HepG2 (cell line): ENCODE measurements around the gene CHADL. TPM values are rescaled to one million over a fixed set of nuclear protein-coding genes. Genes with fewer than 3 reads are reported as not detected.

Source experiments
- ATAC-seq: fragments of 200-7000 bp; cut with Tn5 transposase; 3 replicates; pipeline ENCODE4 v1.9.1; 2020; ENCODE audit warnings: mild to moderate bottlenecking, moderate library complexity
- BruUV-seq: library from RNA; stranded (reverse); fragments of 400-500 nt; replicated peaks from 2 replicates; lab custom pipeline; 2021; lab: Mats Ljungman, UMichigan
- CTCF ChIA-PET: fragments of 300-600 bp; formaldehyde crosslinking; extraction: SDS; loops from one replicate; lab custom pipeline; 2021; ENCODE audit warnings: low total read pairs, inconsistent platforms, low intra/inter-chr PET ratio; lab: Yijun Ruan, JAX
- POLR2A ChIA-PET: fragments of 350-600 bp; sonication (Branson Sonifier 250); formaldehyde crosslinking; loops from one replicate; lab custom pipeline; 2020; ENCODE audit warnings: antibody characterized with exemption, inconsistent platforms; lab: Yijun Ruan, JAX
- DNase-seq: peaks from one replicate; pipeline ENCODE4 v3.0.0-alpha.2; 2015; ENCODE audit warnings: low spot score
- FAIRE-seq: peaks from 3 replicates; lab custom pipeline; 2011; peaks lifted over from hg19 to GRCh38; lab: Jason Lieb, UNC
- H2AFZ ChIP-seq: one replicate; pipeline ENCODE4 v1.6.1; 2011; ENCODE audit warnings: low read length, inconsistent platforms
- H3K27ac ChIP-seq: fragments of 300-600 bp; 3 replicates; pipeline ENCODE4 v1.8.0; 2011; ENCODE audit warnings: mixed run types, mild to moderate bottlenecking, mixed read lengths, low read length, inconsistent platforms; ENCODE audit not compliant: insufficient read depth; ENCODE audit errors: extremely low read length
- H3K27me3 ChIP-seq, 2 experiments: fragments of 200-600 bp in 1 of 2; 2 replicates in 1 of 2; 3 replicates in 1 of 2; pipeline versions ENCODE4 v1.6.0 to v1.8.0; 2011; ENCODE audit warnings: low read length in 2 of 2, mild to moderate bottlenecking in 2 of 2, moderate library complexity in 2 of 2, inconsistent platforms in 1 of 2; ENCODE audit not compliant: insufficient read depth in 2 of 2, control insufficient read depth in 1 of 2
- H3K36me3 ChIP-seq, 2 experiments: fragments of 200-600 bp in 1 of 2; replicated peaks in 1 of 2; 2 replicates in 1 of 2; 3 replicates in 1 of 2; pipeline versions ENCODE4 v1.5.1 to v1.8.0; 2011; ENCODE audit warnings: low read length in 2 of 2, inconsistent platforms in 1 of 2; ENCODE audit not compliant: insufficient read depth in 2 of 2, control insufficient read depth in 1 of 2
- H3K4me1 ChIP-seq: 2 replicates; pipeline ENCODE4 v1.5.1; 2012; ENCODE audit warnings: low read length, inconsistent platforms; ENCODE audit not compliant: insufficient read depth
- H3K4me2 ChIP-seq: 2 replicates; pipeline ENCODE4 v1.6.0; 2011; ENCODE audit warnings: low read depth, low read length, inconsistent platforms
- H3K4me3 ChIP-seq, 3 experiments: fragments of 200-600 bp in 1 of 3; sonication (generic), shearing (Covaris generic) in 1 of 3; replicated peaks in 1 of 3; 2 replicates each; pipeline ENCODE4 v1.5.1; 2011 to 2016; ENCODE audit warnings: low read length in 3 of 3, inconsistent platforms in 2 of 3, low read depth in 2 of 3, mild to moderate bottlenecking in 2 of 3, control low read depth in 1 of 3, mixed read lengths in 1 of 3; ENCODE audit not compliant: insufficient read depth in 1 of 3
- H3K79me2 ChIP-seq: one replicate; pipeline ENCODE4 v1.6.1; 2011; ENCODE audit warnings: low read length, inconsistent platforms; ENCODE audit not compliant: insufficient read depth
- H3K9ac ChIP-seq: 2 replicates; pipeline ENCODE4 v1.6.0; 2011; ENCODE audit warnings: mild to moderate bottlenecking, low read depth, low read length, inconsistent platforms; ENCODE audit not compliant: insufficient read depth
- H3K9me3 ChIP-seq: 2 replicates; pipeline ENCODE4 v1.5.1; 2012; ENCODE audit warnings: mild to moderate bottlenecking, low read length
- H4K20me1 ChIP-seq: 2 replicates; pipeline ENCODE4 v1.6.0; 2011; ENCODE audit warnings: inconsistent platforms, mild to moderate bottlenecking, low read length, moderate library complexity; ENCODE audit not compliant: insufficient read depth
- CHD4 ChIP-seq: fragments of 200-600 bp; sonication (generic); IDR thresholded peaks from 2 replicates; pipeline ENCODE4 v1.7.0; 2017; ENCODE audit warnings: mild to moderate bottlenecking, low read length, borderline replicate concordance
- GABPA ChIP-seq, 2 experiments: IDR thresholded peaks; 2 replicates each; pipeline ENCODE4 v1.6.1; 2011 to 2016; ENCODE audit warnings: low read depth in 2 of 2, low read length in 1 of 2, missing biosample characterization in 1 of 2, missing genetic modification characterization in 1 of 2
- KDM4B ChIP-seq: sonication (generic); formaldehyde crosslinking; IDR thresholded peaks from 2 replicates; pipeline ENCODE4 v1.4.0; 2020; ENCODE audit warnings: missing genetic modification reagents
- RNF219 ChIP-seq: sonication (generic); formaldehyde crosslinking; IDR thresholded peaks from 2 replicates; pipeline ENCODE4 v1.5.0; 2020; ENCODE audit warnings: mild to moderate bottlenecking, missing genetic modification reagents
- SMC3 ChIP-seq: IDR thresholded peaks from 2 replicates; pipeline ENCODE4 v1.6.1; 2011; ENCODE audit warnings: low read length, improper control_type of control experiment
- STAT6 ChIP-seq: sonication (generic); formaldehyde crosslinking; IDR thresholded peaks from 2 replicates; pipeline ENCODE4 v1.4.0; 2020; ENCODE audit warnings: missing genetic modification reagents, mild to moderate bottlenecking, borderline replicate concordance
- ZMYM2 ChIP-seq: sonication (generic); formaldehyde crosslinking; IDR thresholded peaks from 2 replicates; pipeline ENCODE4 v1.8.0; 2022; ENCODE audit warnings: mild to moderate bottlenecking, missing genetic modification reagents
- ZNF230 ChIP-seq: sonication (generic); formaldehyde crosslinking; IDR thresholded peaks from 2 replicates; pipeline ENCODE4 v1.4.0; 2020; ENCODE audit warnings: mild to moderate bottlenecking, missing genetic modification reagents
- ZNF280B ChIP-seq: sonication (generic); formaldehyde crosslinking; IDR thresholded peaks from 2 replicates; pipeline ENCODE4 v1.5.0; 2020; ENCODE audit warnings: missing genetic modification reagents, mild to moderate bottlenecking, borderline replicate concordance
- ZNF775 ChIP-seq: sonication (generic); formaldehyde crosslinking; IDR thresholded peaks from 2 replicates; pipeline ENCODE4 v1.4.0; 2020; ENCODE audit warnings: missing genetic modification reagents, mild to moderate bottlenecking, moderate library complexity, borderline replicate concordance
- ZNF891 ChIP-seq: sonication (generic); formaldehyde crosslinking; IDR thresholded peaks from 2 replicates; pipeline ENCODE4 v1.5.0; 2020; ENCODE audit warnings: mild to moderate bottlenecking, missing genetic modification reagents
- ZSCAN20 ChIP-seq: sonication (generic); formaldehyde crosslinking; IDR thresholded peaks from 2 replicates; pipeline ENCODE4 v1.4.0; 2020; ENCODE audit warnings: missing genetic modification reagents, mild to moderate bottlenecking, borderline replicate concordance
- WGBS: methylation state at CpG from one replicate; pipeline ENCODE4 v1.1.6; 2017; ENCODE audit warnings: low lambda C conversion rate; 5-methylcytosine and 5-hydroxymethylcytosine counted together
- in situ Hi-C: cut with HindIII; loops from 2 replicates; pipeline ENCODE4 v1.10.0; 2017; ENCODE audit warnings: low pct_unique_long_range_greater_than_20kb; ENCODE audit not compliant: extremely low pct_ligation_motif_present
- intact Hi-C: fragments of 100-400 bp; cut with micrococcal nuclease; formaldehyde crosslinking; loops from one replicate; pipeline ENCODE4 v1.10.0; 2022; ENCODE audit not compliant: unreplicated experiment
- polyA plus RNA-seq, 8 experiments: library from polyadenylated mRNA; depleted of rRNA in 3 of 8; stranded (reverse) in 7 of 8; unstranded in 1 of 8; fragments of >200 nt; fragmentation: Illumina TruSeq in 4 of 8; extraction: Trizol in 4 of 8; gene quantifications; 2 replicates each; pipeline versions ENCODE4 v1.2.1 to v1.2.3, GENCODE V29; 2011 to 2016; ENCODE audit warnings: low read depth in 4 of 8, missing spikeins in 1 of 8, mixed read lengths in 1 of 8; ENCODE audit not compliant: insufficient read depth in 1 of 8
- total RNA-seq, 5 experiments: library from RNA; depleted of rRNA; stranded (reverse); fragments of >200 nt; fragmentation: Illumina TruSeq; extraction: Trizol; gene quantifications; 2 replicates each; pipeline ENCODE4 v1.2.3, GENCODE V29; 2016; ENCODE audit warnings: low read depth in 1 of 5
- TF ChIP-seq, protein P1 (sequence below): sonication (generic); formaldehyde crosslinking; IDR thresholded peaks from 2 replicates; pipeline ENCODE4 v1.5.0; 2020; ENCODE audit warnings: missing genetic modification reagents

CHADL gene
- total and polyA plus RNA-seq, 2 of the 13 experiments (the other 11 are each of a cell fraction or from before 2014, with no cell fraction given): 2.8 to 8.1 TPM

GRCh38 chr22:41234815-41235695 lies 5.7 kb downstream of the CHADL start:
- ChIA-PET POLR2A (interaction anchor here (0.7 to 1.3 kb wide), 3 partner anchors 9 to 20 kb away, joined by 3 to 4 read pairs (median 3); no protein-coding TSS in a partner anchor), CTCF (no interaction called here)
- no peaks in the 10 kb centered on the region for H3K9me3 ChIP-seq
- H3K4me2 ChIP-seq: peak overlapping the region; percentile 66
- in situ Hi-C loops: no loop called here
- peak overlapping the region; percentile 64 for H3K27ac ChIP-seq
- 14% methylated on average over 7 of the region's 19 CpGs for WGBS
- peak; percentile 82 for DNase-seq
- H3K4me1 ChIP-seq: peaks cover 25% of the 10 kb centered on the region
- no peak overlapping the region for H2AFZ ChIP-seq
- intact Hi-C loops: loop anchor here (5.0 kb wide), 1 partner anchor 52 kb away; the partner anchor contains the start of gene RANGAP1
- H3K79me2 ChIP-seq: no peaks in the 10 kb centered on the region
- H3K4me3 ChIP-seq: peak overlapping the region in 1 of 3 experiments; percentile 35; a peak in 3 of 6 replicates
- H3K36me3 ChIP-seq: peaks cover 0 to 5% of the 10 kb centered on the region in 2 experiments; a peak in 1 of 5 replicates
- BruUV-seq: no TSS peak
- H3K9ac ChIP-seq: 0 out of 2 replicates have a peak overlapping the region, but pooled peaks have one; percentile 9
- H3K27me3 ChIP-seq: no peaks in the 10 kb centered on the region
- H4K20me1 ChIP-seq: no peaks in the 10 kb centered on the region
- FAIRE-seq: peak; percentile 37
- peak; percentile 76 for ATAC-seq
- TF ChIP-seq SMC3 (no peak), ZSCAN20 (CRISPR knock-in tag) (no peak), ZNF230 (CRISPR knock-in tag) (no peak), STAT6 (CRISPR knock-in tag) (no peak), ZMYM2 (no peak), CHD4 (no peak), KDM4B (0 out of 2 replicates have a peak, but pooled peaks have one; percentile 73), ZNF280B (CRISPR knock-in tag) (0 out of 2 replicates have a peak, but pooled peaks have one; percentile 49), GABPA (IDR thresholded peaks at IDR 0.05; ENCODE audit: low read depth, low read length) (no peak), GABPA (CRISPR knock-in tag; IDR thresholded peaks at IDR 0.05; ENCODE audit: low read depth) (0 out of 2 replicates have a peak, but pooled peaks have one; percentile 23), ZNF775 (no peak), RNF219 (no peak), ZNF891 (no peak)
- TF ChIP-seq, protein P1, sequence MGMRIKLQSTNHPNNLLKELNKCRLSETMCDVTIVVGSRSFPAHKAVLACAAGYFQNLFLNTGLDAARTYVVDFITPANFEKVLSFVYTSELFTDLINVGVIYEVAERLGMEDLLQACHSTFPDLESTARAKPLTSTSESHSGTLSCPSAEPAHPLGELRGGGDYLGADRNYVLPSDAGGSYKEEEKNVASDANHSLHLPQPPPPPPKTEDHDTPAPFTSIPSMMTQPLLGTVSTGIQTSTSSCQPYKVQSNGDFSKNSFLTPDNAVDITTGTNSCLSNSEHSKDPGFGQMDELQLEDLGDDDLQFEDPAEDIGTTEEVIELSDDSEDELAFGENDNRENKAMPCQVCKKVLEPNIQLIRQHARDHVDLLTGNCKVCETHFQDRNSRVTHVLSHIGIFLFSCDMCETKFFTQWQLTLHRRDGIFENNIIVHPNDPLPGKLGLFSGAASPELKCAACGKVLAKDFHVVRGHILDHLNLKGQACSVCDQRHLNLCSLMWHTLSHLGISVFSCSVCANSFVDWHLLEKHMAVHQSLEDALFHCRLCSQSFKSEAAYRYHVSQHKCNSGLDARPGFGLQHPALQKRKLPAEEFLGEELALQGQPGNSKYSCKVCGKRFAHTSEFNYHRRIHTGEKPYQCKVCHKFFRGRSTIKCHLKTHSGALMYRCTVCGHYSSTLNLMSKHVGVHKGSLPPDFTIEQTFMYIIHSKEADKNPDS (CRISPR knock-in tag): no peak
